ENCODE data around the gene CALB2. TPM values are rescaled to one million over a fixed set of nuclear protein-coding genes. Genes with fewer than 3 reads are reported as not detected.

The CALB2 gene
- total RNA-seq, 3 donors from 2014 or later, result 7.5 to 169 (median 22.2) TPM

DNA sequence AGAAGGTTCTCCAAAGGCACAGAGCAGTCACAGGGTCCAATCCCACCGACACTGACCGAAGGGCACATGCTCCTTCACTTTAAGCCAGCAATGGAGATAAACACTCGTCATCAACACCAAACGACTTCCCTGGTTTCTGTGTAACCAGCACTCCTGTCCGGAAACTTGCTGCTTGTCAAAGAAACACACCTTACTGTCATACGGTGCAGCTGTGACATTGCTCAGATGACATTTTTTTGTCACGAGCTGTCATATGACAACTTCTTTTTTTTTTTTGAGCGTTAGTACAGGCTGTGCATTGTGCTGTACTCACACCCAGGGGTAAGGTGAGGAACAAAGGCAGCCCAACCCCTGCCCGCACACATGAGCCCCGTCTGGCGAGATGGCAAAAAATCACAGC is 44.2 kb downstream of the CALB2 start:
- Histone ChIP-seq H3K27ac (no peak overlapping the region), H3K9me3 (no peaks in the 10 kb centered on the region), H3K36me3 (no peaks in the 10 kb centered on the region), H3K27me3 (no peaks in the 10 kb centered on the region), H3K4me3 (no peak overlapping the region), H3K4me1 (no peaks in the 10 kb centered on the region)
- TF ChIP-seq POLR2A (IDR thresholded peaks at IDR 0.05), result no peak
- no peak for DNase-seq (ENCODE audit: low spot score in 2 of 2)
- intact Hi-C loops (cut with DNase I; ENCODE audit: low total_unique reads), result no loop called here

DNA sequence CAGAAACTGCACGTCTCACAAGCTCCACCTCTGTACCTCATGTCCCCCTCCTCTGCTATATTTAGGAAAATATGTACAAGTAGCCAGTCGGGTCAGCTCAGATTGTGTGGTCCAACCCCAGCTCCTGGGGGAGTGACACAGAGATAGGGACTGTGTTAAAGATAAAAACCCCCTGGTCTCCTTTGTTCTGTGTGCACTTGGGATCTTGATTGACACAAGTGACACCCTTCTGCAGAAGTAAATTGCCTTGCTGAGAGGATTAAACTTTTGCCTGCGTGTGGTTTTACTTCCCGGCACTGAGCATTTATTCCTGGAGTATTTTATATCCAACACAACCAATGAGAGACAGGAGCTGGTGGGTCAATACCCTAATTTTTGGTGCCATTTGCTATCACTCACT is 45.8 kb downstream of the CALB2 start:
- intact Hi-C loops (cut with DNase I; ENCODE audit: low total_unique reads), result no loop called here

DNA sequence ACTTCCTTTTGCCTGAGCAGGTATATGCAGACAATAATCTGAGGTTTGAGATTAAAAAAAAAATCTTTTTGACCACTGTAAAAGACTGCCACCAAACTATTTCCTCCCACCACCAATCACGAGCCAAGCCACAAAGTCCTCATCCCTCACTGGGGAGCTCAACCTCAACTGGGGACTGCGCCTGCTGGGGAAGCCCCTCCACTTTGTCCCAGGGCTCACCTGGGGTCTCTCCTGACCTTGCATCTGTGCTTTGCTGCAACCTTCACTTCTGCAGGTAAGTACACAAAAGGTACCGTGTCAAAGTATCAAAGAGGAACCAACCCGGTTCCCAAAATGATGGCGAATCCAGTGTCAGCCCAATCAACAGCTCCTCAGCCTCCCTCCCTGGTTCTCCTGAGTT is 47.8 kb downstream of the CALB2 start:
- TF ChIP-seq, protein P1, sequence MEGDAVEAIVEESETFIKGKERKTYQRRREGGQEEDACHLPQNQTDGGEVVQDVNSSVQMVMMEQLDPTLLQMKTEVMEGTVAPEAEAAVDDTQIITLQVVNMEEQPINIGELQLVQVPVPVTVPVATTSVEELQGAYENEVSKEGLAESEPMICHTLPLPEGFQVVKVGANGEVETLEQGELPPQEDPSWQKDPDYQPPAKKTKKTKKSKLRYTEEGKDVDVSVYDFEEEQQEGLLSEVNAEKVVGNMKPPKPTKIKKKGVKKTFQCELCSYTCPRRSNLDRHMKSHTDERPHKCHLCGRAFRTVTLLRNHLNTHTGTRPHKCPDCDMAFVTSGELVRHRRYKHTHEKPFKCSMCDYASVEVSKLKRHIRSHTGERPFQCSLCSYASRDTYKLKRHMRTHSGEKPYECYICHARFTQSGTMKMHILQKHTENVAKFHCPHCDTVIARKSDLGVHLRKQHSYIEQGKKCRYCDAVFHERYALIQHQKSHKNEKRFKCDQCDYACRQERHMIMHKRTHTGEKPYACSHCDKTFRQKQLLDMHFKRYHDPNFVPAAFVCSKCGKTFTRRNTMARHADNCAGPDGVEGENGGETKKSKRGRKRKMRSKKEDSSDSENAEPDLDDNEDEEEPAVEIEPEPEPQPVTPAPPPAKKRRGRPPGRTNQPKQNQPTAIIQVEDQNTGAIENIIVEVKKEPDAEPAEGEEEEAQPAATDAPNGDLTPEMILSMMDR (IDR thresholded peaks at IDR 0.05), result no peak
- no peak for TF ChIP-seq POLR2A (IDR thresholded peaks at IDR 0.05)
- TF ChIP-seq POLR2AphosphoS5 (IDR thresholded peaks at IDR 0.05), result no peak
- intact Hi-C loops (cut with DNase I; ENCODE audit: low total_unique reads), result no loop called here
- H3K9me3 ChIP-seq, result no peaks in the 10 kb centered on the region

More for the DNA sequence above, 45.8 kb downstream of the CALB2 start:
- no peak for DNase-seq (ENCODE audit: low spot score in 2 of 2)
- H3K27me3 ChIP-seq, result no peaks in the 10 kb centered on the region
- no peaks in the 10 kb centered on the region for H3K9me3 ChIP-seq
- no peak overlapping the region for H3K27ac ChIP-seq
- H3K4me3 ChIP-seq, result no peak overlapping the region
- H3K36me3 ChIP-seq, result no peaks in the 10 kb centered on the region
- no peaks in the 10 kb centered on the region for H3K4me1 ChIP-seq
- TF ChIP-seq POLR2A (IDR thresholded peaks at IDR 0.05), result no peak
- no peak for TF ChIP-seq POLR2AphosphoS5 (IDR thresholded peaks at IDR 0.05)
- TF ChIP-seq, protein P1 (IDR thresholded peaks at IDR 0.05), result no peak

DNA sequence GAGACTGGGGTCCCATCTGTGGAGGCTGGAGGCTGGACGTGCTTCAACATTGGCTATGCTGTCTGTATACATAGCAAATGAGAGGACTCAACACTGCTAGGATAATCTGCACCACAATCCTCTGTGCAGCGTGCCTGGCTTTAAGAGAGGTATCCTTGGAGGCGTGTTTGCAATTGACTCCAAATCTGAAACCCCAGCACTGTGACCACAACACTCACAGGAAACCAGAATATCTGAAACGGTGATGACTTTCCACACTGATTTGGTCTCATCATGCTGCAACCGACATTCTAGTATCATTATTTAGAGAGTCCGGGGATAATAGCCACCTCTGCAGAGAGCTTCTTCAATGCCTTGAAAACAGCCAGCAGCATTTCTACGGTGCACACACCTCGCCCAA is 48.2 kb downstream of the CALB2 start:
- Histone ChIP-seq H3K27ac (no peak overlapping the region), H3K4me1 (no peaks in the 10 kb centered on the region), H3K4me3 (no peak overlapping the region), H3K36me3 (no peaks in the 10 kb centered on the region), H3K27me3 (peaks cover 0 to 3% of the 10 kb centered on the region in 2 donors), H3K9me3 (no peaks in the 10 kb centered on the region)
- TF ChIP-seq, protein P1 (IDR thresholded peaks at IDR 0.05), result no peak
- no peak for TF ChIP-seq POLR2A (IDR thresholded peaks at IDR 0.05)
- DNase-seq (ENCODE audit: low spot score in 2 of 2), result no peak
- intact Hi-C loops (cut with DNase I; ENCODE audit: low total_unique reads), result no loop called here

More for the DNA sequence above, 47.8 kb downstream of the CALB2 start:
- Histone ChIP-seq H3K27me3 (peaks cover 0 to 3% of the 10 kb centered on the region in 2 donors), H3K36me3 (no peaks in the 10 kb centered on the region), H3K4me3 (no peak overlapping the region), H3K27ac (no peak overlapping the region), H3K4me1 (no peaks in the 10 kb centered on the region)
- no peak for DNase-seq (ENCODE audit: low spot score in 2 of 2)

DNA sequence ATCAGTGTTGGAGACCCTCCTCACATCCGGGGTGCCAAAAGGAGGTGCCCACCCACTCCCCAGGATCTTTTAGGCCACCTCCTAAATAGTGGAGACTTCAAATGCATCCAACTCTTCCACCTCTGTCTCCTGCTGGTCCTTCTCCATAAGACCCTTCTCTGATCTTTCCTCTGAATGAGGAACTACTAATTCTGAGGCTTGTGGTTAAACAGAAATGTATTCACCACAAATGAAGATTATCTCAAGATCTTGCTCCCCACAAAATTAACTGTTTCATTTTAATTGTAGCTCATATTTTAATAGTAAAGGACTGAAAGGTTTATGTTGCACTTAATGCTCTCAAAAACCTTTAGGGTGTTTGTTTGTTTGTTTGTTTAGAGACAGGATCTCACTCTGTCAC is 49.2 kb downstream of the CALB2 start:
- TF ChIP-seq, protein P1 (IDR thresholded peaks at IDR 0.05), result no peak
- TF ChIP-seq POLR2AphosphoS5 (IDR thresholded peaks at IDR 0.05) (no peak), POLR2A (IDR thresholded peaks at IDR 0.05) (no peak)
- Histone ChIP-seq H3K9me3 (no peaks in the 10 kb centered on the region), H3K36me3 (no peaks in the 10 kb centered on the region), H3K27me3 (peaks cover 0 to 3% of the 10 kb centered on the region in 2 donors), H3K4me3 (no peak overlapping the region), H3K4me1 (no peaks in the 10 kb centered on the region), H3K27ac (no peak overlapping the region)
- DNase-seq (ENCODE audit: low spot score in 2 of 2), result no peak
- intact Hi-C loops (cut with DNase I; ENCODE audit: low total_unique reads), result no loop called here

DNA sequence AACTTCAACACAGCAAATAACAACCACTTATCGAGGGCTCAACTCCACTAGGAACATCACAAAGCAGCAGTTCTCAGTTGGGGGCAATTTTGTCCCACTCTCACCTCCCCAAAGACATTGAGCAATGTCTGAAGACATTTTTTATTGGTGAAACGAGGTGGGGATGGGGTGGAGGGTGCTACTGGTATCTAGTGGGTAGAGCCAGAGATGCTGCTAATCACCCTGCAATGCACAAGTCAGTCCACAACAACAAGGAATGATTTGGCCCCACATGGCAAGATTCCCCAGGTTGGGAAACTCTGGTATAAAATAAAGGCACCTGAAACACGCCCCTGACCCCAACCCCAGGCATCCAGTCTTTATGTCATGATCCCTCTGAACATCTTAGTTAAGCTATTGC is 50.0 kb downstream of the CALB2 start:
- DNase-seq (ENCODE audit: low spot score in 2 of 2), result no peak

More for the DNA sequence above, 50.0 kb downstream of the CALB2 start:
- no peak overlapping the region for H3K27ac ChIP-seq
- no peaks in the 10 kb centered on the region for H3K4me1 ChIP-seq
- H3K4me3 ChIP-seq, result no peak overlapping the region
- no peak for TF ChIP-seq POLR2AphosphoS5 (IDR thresholded peaks at IDR 0.05)
- TF ChIP-seq POLR2A (IDR thresholded peaks at IDR 0.05), result no peak
- TF ChIP-seq, protein P1 (IDR thresholded peaks at IDR 0.05), result no peak
- H3K27me3 ChIP-seq, result peaks cover 0 to 3% of the 10 kb centered on the region in 2 donors
- intact Hi-C loops (cut with DNase I; ENCODE audit: low total_unique reads), result no loop called here
- no peaks in the 10 kb centered on the region for H3K9me3 ChIP-seq
- no peaks in the 10 kb centered on the region for H3K36me3 ChIP-seq
